GM12878 (cell line): ENCODE results near the gene FRMD3. TPM values are rescaled to one million over a fixed set of nuclear protein-coding genes. Genes with fewer than 3 reads are reported as not detected.

Experiments used
- ATAC-seq: fragments of 200-7000 bp; cut with Tn5 transposase; 3 replicates; pipeline ENCODE4 v1.9.1; 2020; ENCODE audit warnings: mild to moderate bottlenecking, moderate library complexity
- BruUV-seq: library from RNA; stranded (reverse); fragments of 400-500 nt; replicated peaks from 2 replicates; lab custom pipeline; 2021; lab: Mats Ljungman, UMichigan
- CTCF ChIA-PET: fragments of 300-600 bp; sonication (Branson Sonifier 250); formaldehyde crosslinking; extraction: SDS; loops from one replicate; lab custom pipeline; 2021; ENCODE audit warnings: inconsistent platforms; lab: Yijun Ruan, JAX
- POLR2A ChIA-PET: fragments of 350-600 bp; formaldehyde crosslinking; extraction: SDS; loops from one replicate; lab custom pipeline; 2021; ENCODE audit warnings: inconsistent platforms; lab: Charles Lee
- RAD21 ChIA-PET: fragments of 300-600 bp; sonication (Branson Sonifier 250); formaldehyde crosslinking; loops from one replicate; lab custom pipeline; 2023; ENCODE audit warnings: antibody characterized with exemption; ENCODE audit not compliant: unreplicated experiment; lab: Charles Lee
- SMC1A ChIA-PET: fragments of 300-600 bp; sonication (Branson Sonifier 250); formaldehyde crosslinking; loops from one replicate; lab custom pipeline; 2023; ENCODE audit not compliant: unreplicated experiment, uncharacterized antibody; lab: Charles Lee
- DNase-seq: peaks from one replicate; pipeline ENCODE4 v3.0.0-alpha.2; 2011; ENCODE audit warnings: low read depth, low spot score
- FAIRE-seq: peaks from 3 replicates; lab custom pipeline; 2011; peaks lifted over from hg19 to GRCh38; lab: Jason Lieb, UNC
- H2AFZ ChIP-seq: 2 replicates; pipeline ENCODE4 v1.6.0; 2011; ENCODE audit warnings: low read depth, low read length, control low read depth; ENCODE audit not compliant: control insufficient read depth
- H3K27ac ChIP-seq: 2 replicates; pipeline ENCODE4 v1.5.1; 2011; ENCODE audit warnings: control low read depth; ENCODE audit not compliant: control insufficient read depth, insufficient read depth
- H3K27me3 ChIP-seq, 2 experiments: replicated peaks in 1 of 2; 2 replicates each; pipeline versions ENCODE4 v1.6.0 to v1.6.1; 2011; ENCODE audit warnings: low read length in 1 of 2; ENCODE audit not compliant: control insufficient read depth in 2 of 2, insufficient read depth in 2 of 2
- H3K36me3 ChIP-seq, 2 experiments: 2 replicates each; pipeline ENCODE4 v1.5.1; 2011; ENCODE audit warnings: low read length in 1 of 2; ENCODE audit not compliant: control insufficient read depth in 2 of 2, insufficient read depth in 2 of 2
- H3K4me1 ChIP-seq: 2 replicates; pipeline ENCODE4 v1.6.1; 2011; ENCODE audit warnings: mild to moderate bottlenecking, low read length, moderate library complexity, mixed read lengths; ENCODE audit not compliant: control insufficient read depth, insufficient read depth
- H3K4me2 ChIP-seq: 2 replicates; pipeline ENCODE4 v1.6.0; 2011; ENCODE audit warnings: control low read depth; ENCODE audit not compliant: control insufficient read depth, insufficient read depth
- H3K4me3 ChIP-seq: fragments of 200-600 bp; sonication (generic); 2 replicates; pipeline ENCODE4 v1.5.1; 2016
- H3K79me2 ChIP-seq: 2 replicates; pipeline ENCODE4 v1.6.0; 2011; ENCODE audit warnings: low read length; ENCODE audit not compliant: control insufficient read depth, insufficient read depth
- H3K9ac ChIP-seq: 2 replicates; pipeline ENCODE4 v1.8.0; 2011; ENCODE audit warnings: low read length, control low read depth, mixed read lengths; ENCODE audit not compliant: control insufficient read depth, insufficient read depth
- H3K9me3 ChIP-seq: replicated peaks from 3 replicates; pipeline ENCODE4 v1.5.1; 2011; ENCODE audit warnings: mild to moderate bottlenecking, low read length; ENCODE audit not compliant: control insufficient read depth, insufficient read depth
- H4K20me1 ChIP-seq: 2 replicates; pipeline ENCODE4 v1.6.0; 2011; ENCODE audit not compliant: control insufficient read depth, insufficient read depth
- BHLHE40 ChIP-seq, 2 experiments: fragments of 450-650 bp in 1 of 2; IDR thresholded peaks; 2 replicates each; pipeline ENCODE4 v1.6.1; 2011 to 2017; ENCODE audit warnings: low read depth in 2 of 2, borderline replicate concordance in 1 of 2, improper control_type of control experiment in 1 of 2, low read length in 1 of 2, mild to moderate bottlenecking in 1 of 2
- KAT2A ChIP-seq: conservative IDR thresholded peaks from 2 replicates; pipeline ENCODE4 v1.6.1; 2011; ENCODE audit warnings: low read depth, low read length; ENCODE audit not compliant: control insufficient read depth
- NRF1 ChIP-seq: conservative IDR thresholded peaks from 2 replicates; pipeline ENCODE4 v1.6.1; 2011; ENCODE audit warnings: mild to moderate bottlenecking, low read depth, low read length, improper control_type of control experiment
- PML ChIP-seq: IDR thresholded peaks from 2 replicates; pipeline ENCODE4 v1.6.1; 2012; ENCODE audit warnings: low read length, inconsistent platforms
- POLR2AphosphoS5 ChIP-seq: IDR thresholded peaks from 2 replicates; pipeline ENCODE4 v1.6.1; 2011; ENCODE audit warnings: mild to moderate bottlenecking, low read length, inconsistent platforms
- WGBS: methylation state at CpG from one replicate; pipeline ENCODE4 v1.1.6; 2016; ENCODE audit warnings: low lambda C conversion rate; ENCODE audit not compliant: insufficient replicate concordance, insufficient coverage; ENCODE audit errors: missing lambda C conversion rate; 5-methylcytosine and 5-hydroxymethylcytosine counted together
- in situ Hi-C: fragments of 300-500 bp; cut with MboI; formaldehyde crosslinking; loops from 9 replicates; pipeline ENCODE4 v1.14.3; 2018; ENCODE audit warnings: mixed read lengths
- intact Hi-C: fragments of 100-400 bp; cut with micrococcal nuclease; formaldehyde crosslinking; loops from one replicate; pipeline ENCODE4 v1.14.2; 2022; ENCODE audit not compliant: unreplicated experiment
- polyA plus RNA-seq, 11 experiments: library from polyadenylated mRNA; depleted of rRNA in 4 of 11; unstranded in 6 of 11; stranded (reverse) in 5 of 11; fragments of >200 nt; fragmentation: Nextera tagmentation in 4 of 11; fragmentation: Illumina TruSeq in 1 of 11; extraction: Ambion mirVana in 4 of 11; extraction: Trizol in 1 of 11; gene quantifications; 1 replicate in 1 of 11; 2 replicates in 10 of 11; pipeline versions ENCODE4 v1.2.1 to v1.2.3, GENCODE V29; 2011 to 2016; ENCODE audit warnings: inconsistent platforms in 2 of 11, missing spikeins in 2 of 11, low read depth in 1 of 11
- total RNA-seq, 4 experiments: library from RNA; depleted of rRNA in 3 of 4; stranded (reverse); fragments of >200 nt in 3 of 4; fragmentation: Illumina TruSeq in 1 of 4; extraction: Trizol in 1 of 4; gene quantifications; 2 replicates each; pipeline versions ENCODE4 v1.2.1 to v1.2.3, GENCODE V29; 2013 to 2021
- TF ChIP-seq, protein P1 (sequence below): IDR thresholded peaks from 2 replicates; pipeline ENCODE4 v1.6.1; 2011; ENCODE audit warnings: borderline replicate concordance, low read depth, mild to moderate bottlenecking, moderate library complexity, mixed read lengths, low read length; ENCODE audit not compliant: insufficient read depth; ENCODE audit errors: extremely low read length

The FRMD3 gene
- total and polyA plus RNA-seq, 10 of the 15 experiments (the other 5 are each of a cell fraction or from before 2014, with no cell fraction given), result 0.04 to 0.68 (median 0.21) TPM; not detected in 1

DNA sequence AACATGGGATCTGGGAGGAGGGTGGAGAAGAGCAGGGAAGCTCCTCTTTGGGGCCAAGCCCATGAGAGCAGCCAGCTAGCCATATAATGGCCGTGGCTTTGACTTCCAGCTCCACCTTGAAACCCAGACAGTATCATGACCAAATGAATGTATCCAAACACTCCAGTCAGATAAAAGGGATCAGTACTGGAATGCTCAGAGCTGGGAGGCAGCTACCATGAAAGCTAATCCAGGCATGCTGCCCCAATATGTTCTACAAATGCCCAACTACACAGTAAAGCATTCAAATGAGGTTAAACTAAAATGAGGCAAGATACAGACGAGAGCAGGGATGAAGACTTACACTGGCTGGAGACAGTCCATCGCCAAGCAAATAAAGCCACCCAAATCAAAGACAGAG is 69.4 kb downstream of the FRMD3 start (continued):
- TF ChIP-seq POLR2AphosphoS5 (no peak), KAT2A (no peak), PML (no peak), NRF1 (no peak)
- TF ChIP-seq, protein P1, sequence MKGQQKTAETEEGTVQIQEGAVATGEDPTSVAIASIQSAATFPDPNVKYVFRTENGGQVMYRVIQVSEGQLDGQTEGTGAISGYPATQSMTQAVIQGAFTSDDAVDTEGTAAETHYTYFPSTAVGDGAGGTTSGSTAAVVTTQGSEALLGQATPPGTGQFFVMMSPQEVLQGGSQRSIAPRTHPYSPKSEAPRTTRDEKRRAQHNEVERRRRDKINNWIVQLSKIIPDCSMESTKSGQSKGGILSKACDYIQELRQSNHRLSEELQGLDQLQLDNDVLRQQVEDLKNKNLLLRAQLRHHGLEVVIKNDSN, result no peak

DNA sequence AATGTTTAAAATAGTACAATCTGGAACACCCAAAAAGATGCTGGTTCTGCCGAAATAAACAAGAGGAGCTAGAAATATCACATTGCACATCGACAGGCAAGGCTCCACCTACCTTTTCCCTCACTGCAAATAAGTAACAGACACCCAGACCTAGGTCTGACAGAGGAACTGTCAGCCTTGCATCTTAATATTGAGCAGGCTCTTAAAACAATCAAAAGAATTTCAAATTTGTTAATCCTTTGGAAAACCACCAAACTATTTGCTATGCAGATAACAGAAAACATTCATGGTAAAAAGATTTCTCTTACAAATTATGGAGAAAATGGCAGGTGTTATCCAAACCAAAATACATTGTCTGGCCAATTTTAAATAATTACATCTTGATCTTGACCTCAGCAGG is 71.3 kb downstream of the FRMD3 start:
- TF ChIP-seq BHLHE40 (IDR thresholded peaks at IDR 0.05; ENCODE audit: borderline replicate concordance in 1 of 2, low read depth in 2 of 2, low read length in 1 of 2), result no peak
- BruUV-seq, result no TSS peak
- DNase-seq (no peak), FAIRE-seq (no peak), ATAC-seq (no peak)
- ChIA-PET POLR2A (no interaction called here), CTCF (no interaction called here), RAD21 (no interaction called here), SMC1A (interaction anchor here (0.9 to 1.2 kb wide), 4 partner anchors 8 to 657 kb away, joined by 3 read pairs; no protein-coding TSS in a partner anchor)
- Histone ChIP-seq H2AFZ (no peak overlapping the region), H3K4me3 (no peak overlapping the region), H3K4me1 (no peaks in the 10 kb centered on the region), H3K9ac (no peak overlapping the region), H3K27ac (no peak overlapping the region), H3K9me3 (no peaks in the 10 kb centered on the region), H3K27me3 (no peaks in the 10 kb centered on the region), H3K4me2 (no peak overlapping the region), H4K20me1 (no peaks in the 10 kb centered on the region), H3K79me2 (no peaks in the 10 kb centered on the region), H3K36me3 (no peaks in the 10 kb centered on the region)
- intact Hi-C loops, result no loop called here
- in situ Hi-C loops, result no loop called here
- WGBS, result 41% methylated on average over 2 of the region's 2 CpGs
